GF-D8 (cell line): ENCODE measurements around the gene GIT2.
A peak's percentile ranks its signal among the peaks of the same experiment; 100 is the strongest.

Experiments
- DNase-seq: peaks from one replicate; lab custom pipeline; 2025; lab: John Stamatoyannopoulos, UW

Gene GIT2

DNA sequence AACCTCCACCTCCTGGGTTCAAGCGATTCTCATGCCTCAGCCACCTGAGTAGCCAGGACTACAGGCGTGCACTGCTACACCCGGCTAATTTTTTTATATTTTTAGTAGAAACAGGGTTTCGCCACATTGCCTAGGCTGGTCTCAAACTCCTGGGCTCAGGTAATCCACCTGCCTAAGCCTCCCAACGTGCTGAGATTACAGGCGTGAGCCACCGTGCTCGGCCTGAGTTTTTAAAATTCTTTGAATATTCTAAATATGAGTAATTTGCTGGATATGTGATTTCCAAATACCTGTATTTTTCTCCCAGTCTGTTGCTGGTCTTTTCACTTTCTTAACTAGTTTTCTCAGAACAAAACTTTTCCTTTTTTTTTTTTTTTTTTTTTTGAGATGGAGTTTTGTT lies 27.4 kb downstream of the GIT2 start:
- DNase-seq = no peak

DNA sequence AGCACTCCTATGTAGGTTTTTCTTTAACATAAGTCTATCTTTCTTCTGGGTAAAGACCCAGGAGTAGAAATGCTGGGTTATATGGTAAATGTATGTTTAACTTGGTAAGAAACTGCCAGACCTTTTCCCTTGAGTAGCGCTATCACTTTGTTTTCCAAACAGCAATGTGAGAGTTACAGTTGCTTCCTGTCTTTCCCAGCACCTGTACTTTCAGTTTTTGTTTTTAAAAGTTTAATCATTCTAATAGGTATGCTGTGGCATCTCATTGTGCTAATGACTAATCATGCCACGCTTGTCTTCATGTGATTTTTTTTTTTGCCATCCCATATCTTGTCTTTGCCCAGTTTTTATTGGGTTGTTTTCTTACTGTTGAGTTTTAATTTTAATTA lies 28.1 kb downstream of the GIT2 start:
- no peak for DNase-seq

DNA sequence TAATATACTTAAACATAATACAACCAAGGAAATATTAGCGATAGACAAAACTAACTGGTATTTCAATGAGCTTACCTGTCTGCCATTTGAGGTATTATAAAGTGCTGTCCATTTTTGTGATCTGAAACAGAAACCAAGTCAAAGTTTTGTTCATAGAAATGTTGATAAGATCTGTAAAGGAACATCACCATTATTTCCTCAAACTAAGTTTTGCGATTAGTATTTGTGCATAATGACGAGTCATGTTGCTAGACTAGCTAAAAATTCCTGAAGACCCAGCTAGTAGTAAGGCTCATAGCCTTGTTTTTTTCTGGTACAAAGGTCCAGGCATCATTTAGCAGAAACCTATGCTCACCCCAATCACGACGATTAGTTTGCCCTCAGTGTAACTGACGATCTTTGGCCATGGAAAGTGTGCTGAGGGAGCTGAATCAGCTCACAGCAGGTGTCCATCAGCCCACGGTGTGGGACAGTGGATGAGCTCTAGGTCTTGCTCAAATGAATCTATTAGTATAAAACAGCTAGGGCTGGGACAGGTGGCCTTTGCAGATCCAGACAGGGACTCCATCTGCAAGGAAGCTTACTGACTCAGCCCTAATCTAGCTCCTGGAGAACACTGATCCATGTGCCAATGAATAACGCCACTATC lies 28.7 kb downstream of the GIT2 start:
- DNase-seq = no peak

DNA sequence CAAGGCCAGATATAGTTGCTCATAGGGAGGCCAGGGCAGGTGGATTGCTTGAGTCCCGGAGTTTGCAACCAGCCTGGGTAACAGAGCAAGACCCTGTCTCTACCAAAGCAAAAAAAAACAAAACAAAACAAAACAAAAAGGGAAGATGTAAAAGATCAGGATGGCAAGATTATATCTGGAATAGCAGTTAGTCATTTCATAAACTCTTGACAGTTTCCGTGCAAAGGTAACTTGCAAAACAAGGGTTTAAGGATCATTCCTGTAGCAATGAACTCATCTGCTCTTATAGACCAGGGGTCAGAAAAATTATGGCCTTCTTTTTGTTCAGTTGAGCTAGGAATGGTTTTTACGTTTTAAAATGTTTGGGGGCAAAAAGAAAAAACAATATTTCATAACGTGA lies 29.6 kb downstream of the GIT2 start:
- no peak for DNase-seq

DNA sequence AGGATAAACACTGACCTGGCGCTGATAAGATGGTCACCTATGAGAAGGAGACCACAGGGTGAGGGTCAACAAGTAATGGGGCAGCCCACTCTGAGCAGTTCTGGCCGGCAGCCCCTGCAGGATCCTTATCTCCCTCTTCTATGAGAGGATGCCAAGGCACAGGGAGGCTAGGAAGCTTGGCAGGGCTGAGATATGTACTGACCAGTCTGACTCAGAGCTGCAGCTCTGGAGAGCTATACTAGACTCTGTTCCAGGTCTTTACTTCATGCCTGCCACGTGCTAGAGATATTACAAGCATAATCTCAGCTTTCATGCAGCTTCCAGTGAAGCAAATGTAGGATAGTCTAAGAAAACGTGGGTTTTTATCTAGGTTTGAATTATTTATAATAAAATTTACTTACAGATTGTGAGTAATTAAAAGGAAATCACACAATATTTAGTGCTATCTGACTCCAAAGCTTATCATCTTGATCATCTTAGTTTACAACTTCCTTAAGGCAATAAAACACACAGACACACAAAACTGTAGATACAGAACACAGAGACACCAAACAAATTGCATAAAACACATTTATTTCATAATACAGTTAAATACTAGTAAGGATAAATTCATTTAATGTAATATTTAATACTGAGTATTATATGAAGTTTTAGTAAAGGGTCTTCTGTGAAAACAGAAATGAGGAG lies 32.3 kb downstream of the GIT2 start:
- DNase-seq = no peak

DNA sequence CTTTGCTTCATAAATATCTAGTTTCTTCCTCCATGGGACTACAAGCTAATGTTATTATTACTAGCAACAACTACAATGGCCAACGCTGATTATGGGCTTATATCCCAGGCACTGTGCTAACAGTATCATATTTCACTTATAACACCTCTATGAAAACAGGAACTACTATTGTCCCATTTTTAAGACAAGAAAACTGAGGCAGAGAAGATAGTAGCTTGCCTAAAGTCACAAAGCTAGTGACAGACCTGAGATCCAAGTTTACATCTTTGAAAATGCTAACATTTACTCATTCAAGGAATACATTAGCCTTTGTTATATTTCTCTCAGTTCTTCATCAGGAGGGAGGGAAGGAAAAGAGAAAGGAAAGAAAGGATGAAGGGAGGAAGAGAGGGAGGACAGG lies 32.8 kb downstream of the GIT2 start:
- no peak for DNase-seq

DNA sequence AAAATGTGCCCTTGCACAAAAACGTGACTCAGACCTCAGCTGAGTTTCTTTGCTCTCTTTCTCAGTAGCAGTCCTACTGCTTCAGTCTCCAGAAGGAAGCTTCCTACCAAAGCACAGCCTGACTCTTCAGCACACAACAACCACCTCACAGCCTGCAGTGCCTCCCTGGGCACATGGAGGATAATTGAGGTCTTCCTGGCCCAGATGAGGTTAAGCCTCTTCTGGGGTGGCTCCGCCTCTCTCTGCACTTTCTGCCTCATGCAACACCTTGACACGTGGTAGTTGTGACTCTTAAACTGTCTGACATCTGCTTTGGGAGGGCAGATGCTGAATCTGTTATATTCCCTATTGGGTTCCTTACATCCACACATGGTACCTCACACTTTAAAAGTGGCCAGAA lies 33.8 kb downstream of the GIT2 start:
- no peak for DNase-seq

DNA sequence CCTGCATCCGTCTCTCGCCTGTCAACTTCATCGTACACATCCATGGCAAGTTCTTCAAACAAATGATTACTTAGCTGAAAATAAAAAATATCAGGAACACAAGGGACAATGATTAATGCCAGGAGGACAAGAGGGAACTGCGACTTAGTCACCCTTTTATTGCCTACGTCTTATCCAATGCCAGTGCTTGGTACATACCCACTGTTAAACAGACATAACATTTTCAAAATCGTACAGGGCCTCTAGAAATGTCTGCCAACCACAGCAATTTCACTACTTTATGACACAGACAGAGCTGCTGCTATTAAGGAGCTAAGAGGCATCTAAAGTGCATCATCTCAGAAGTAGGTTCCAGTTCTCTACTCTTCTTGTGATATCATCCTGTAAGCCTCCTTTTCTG lies 34.6 kb downstream of the GIT2 start:
- no peak for DNase-seq

DNA sequence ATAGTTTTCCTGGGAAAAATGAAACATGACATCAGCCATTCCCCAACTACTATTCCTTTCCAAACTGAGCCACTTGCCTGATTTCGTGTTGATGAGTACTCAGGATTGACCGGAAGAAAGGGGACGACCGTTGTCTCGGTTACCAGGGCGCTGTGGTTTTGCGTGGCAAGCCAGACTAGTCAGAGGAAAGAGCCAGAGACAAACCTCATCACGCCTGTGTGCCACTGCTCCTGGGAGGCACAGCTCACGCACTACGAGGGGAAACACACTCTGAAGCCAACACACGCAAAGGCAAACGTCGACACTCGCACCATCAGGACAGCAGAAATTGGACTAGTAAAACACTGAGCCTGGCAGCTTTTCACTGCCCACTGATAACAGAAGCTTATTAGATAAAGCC lies 35.0 kb downstream of the GIT2 start:
- no peak for DNase-seq

DNA sequence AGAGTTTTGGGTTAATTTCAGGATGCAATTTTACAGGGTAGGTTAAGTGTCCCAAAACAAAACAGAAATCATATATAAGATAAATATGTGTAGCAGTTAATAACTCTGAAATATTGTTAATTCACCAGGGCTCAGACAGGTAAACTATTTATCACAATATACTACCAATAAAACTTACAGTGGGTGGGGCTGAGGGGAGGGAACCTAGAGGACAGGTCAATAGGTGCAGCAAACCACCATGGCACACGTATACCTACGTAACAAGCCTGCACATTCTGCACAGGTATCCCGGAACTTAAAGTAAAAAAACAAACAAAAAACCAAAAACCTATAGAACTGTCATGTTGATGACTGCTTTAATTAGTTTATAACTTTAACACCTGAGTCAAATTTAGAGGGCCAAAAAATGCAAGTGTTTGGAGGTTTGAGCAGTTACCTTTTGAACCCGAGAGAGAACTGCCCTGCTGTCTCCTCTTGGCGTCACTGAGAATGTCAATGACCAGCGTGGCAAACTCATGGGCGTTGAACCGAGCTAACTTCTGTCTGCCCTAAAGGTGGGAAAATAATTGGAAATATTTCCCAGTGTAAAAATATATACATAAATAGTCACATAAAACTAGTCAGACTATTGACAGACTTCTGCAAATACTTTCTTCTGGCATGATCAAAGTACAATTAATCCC lies 36.6 kb downstream of the GIT2 start:
- no peak for DNase-seq

DNA sequence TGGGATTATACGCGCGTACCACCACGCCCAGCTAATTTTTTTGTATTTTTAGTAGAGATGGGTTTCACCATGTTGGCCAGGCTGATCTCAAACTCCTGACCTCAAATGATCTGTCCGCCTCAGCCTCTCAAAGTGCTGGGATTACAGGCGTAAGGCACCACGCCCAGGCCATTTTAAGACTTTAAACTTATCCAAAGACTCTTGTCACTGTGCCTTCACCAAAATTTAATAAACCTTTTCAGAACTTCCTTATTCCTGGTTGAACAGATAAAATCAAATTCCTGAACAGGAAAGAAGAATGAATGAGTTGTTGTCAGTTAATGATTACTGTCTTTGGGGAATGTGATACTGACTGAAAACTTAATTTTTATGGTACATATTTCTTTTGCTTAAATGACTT lies 37.8 kb downstream of the GIT2 start:
- DNase-seq = no peak

DNA sequence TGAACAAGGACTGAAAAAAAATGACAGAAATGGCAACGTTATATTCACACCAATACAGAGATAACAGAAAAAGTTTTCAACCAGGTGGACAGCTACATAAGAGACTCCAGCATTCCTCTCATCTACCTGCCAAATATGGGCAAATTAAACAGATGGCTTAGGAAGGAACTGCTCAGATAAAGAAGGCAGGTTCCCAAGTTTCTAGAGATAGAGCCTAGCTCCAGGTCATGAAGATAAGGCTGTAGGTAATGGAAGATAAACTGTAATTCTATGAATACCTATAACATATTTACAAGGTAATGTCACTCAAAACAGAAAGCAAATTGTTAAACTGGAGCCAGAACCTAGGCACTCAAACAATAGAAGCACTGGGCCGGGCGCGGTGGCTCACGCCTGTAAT lies 42.5 kb downstream of the GIT2 start:
- DNase-seq = no peak

DNA sequence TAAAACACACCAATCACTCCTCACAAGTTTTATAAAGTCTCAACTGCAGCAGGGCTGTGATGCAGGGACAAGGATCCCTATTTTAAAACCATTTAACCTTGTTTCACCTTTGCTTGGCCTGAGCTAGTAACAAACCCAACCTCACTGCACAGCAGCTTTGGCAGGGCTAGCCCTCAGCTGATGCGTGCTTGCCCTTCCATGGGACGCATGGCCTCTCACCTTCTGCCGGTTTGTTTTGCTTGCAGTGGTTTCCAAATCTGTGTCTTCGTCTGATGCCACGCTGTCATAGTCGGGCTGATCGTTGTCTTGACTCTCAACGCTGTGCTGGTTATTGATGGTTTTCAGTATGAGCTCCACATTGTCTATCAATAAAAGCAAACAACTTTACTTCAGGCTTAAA lies 43.3 kb downstream of the GIT2 start:
- no peak for DNase-seq

DNA sequence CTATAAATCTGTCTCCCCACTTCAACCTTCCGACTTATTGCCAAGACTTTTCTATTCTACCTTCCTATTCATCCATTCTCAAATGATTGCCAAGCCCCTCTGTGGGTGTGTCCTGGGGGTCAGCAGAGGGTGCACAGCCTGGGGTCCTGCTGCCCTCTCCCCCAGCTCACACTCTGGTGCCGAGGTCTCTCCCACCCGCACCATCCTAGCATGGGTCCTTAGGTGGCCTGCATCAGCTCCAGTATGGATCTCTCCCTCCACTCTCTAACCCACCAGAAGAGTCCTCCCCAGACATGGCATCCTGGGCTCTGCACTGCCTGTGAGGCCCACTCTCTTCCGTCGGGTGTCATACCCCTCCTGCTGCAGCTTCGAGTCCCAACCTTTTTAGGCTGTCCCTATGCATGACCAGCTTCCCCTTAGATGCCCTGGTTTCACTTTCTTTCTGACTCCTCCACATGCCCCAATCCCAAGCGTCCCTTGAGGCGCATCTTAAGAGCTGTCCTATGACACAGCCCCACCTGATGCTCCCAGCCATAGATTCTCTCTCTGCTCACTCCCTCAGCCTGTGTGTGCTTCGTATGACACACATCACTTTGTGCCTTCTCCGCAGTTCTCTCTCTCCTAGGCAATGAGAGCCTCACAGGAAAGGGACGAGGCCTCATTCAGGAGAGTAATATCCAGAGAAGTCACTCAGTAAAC lies 43.9 kb downstream of the GIT2 start:
- no peak for DNase-seq

DNA sequence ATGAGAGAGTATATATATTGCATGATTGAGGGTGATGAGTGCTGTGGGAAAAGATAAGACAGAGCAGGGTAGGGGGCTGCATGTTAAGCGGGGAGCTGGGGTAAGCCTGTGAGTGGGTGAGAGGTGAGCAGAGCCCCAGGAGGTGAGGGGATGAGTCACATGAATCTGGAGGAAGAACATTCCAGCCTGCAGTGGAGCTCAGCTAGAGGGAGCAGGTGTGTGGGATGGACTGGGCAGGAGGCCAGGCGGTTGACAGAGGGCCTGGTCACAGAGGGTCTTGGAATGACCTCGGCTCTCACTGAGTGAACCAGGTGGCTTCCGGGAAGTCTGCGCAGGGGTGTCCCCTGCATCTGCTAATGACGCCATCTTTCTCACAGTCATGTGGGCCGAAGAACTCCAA lies 44.4 kb downstream of the GIT2 start:
- DNase-seq = no peak

DNA sequence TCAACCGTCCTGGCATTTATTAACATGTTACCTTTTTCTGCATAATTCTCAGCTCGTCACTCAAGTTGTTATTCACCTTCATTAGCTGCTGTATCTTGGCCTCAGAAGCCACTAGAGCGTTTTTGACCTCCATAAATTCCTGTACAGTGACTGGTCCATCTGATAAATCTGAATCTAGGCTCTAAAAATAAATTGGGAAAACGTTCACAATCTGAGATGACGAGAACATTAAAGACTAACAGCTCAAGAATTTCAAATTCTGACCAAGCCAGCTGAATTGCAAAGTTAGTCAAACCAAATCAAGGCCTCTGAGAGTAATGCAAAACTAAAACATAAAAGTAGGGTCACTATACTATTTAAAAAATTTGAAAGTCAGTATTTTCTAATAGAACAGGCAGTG lies 45.0 kb downstream of the GIT2 start:
- no peak for DNase-seq

DNA sequence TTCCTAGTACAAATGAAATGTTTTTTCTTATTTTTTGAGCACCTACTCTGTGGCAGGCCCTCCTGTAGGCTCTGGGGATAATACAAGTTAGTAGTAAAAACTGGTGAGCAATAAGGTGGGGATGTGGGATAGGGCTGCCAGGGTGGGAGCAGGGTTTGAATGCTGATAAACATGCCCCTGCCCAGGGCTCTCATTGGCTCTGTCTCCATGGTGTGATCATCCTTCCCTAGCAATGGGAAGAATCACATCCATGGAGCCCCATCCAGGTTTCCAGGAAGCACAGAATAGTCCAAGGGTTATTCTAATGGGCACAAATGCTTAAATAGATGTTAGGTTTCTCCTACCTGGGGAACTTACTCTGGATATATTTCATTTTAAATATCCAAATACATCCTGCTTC lies 45.5 kb downstream of the GIT2 start:
- no peak for DNase-seq

DNA sequence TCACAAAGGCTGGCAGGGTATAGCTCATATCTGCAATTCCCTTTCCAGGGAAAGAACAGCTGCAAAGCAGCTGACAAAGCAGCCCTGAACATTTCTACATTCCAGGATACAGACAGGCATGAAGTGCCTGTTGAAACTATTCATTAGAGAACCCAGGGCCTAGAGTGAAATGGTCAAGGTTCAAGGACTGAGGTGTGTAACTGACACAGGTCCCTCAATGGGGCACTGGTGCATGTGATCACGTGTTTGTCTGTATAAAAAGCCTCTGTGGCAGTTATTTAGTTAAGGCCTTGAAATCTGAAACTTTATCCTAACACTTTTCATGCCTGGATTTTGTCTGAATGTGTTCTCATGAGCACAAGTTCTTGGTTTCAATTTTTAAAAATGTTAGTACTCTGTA lies 47.1 kb downstream of the GIT2 start:
- DNase-seq = no peak

DNA sequence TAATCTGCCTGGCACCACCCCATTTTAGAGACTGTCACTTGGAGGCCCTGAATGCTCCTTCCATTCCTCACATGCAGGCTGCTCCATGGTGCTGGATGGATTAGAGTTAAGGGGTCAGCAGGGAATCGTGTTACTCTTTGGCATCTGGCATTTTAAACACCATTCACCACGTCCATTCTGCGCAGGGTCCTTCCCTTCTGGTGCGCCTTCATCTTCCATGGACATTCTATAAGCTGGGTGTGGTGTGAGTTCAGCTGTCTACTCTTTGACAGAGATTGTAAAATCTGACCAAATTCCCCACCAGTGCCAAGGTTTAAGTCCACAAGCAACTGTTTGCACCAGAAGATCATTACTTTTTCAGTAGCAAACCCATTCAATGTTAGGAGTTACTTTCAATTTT lies 47.8 kb downstream of the GIT2 start:
- no peak for DNase-seq

DNA sequence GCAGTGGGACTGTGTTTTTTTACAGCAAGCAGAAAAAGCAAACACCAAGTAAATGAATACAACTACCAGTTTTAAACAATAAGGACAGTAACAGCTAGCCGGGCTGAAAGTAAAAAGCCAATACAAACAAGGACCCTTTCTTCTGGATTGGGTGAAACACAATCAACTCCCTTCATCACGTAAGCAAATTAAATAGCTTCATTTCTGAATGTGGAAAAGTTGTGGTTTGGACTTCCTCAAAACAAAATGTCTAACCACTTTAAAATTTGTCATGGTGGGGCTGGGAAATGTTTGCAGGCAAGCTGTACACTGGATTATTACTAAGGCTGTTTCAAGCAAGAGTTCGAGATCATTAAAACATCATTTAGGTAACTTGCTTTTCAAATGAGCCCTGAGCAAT lies 48.6 kb downstream of the GIT2 start:
- DNase-seq = peak; percentile 9

DNA sequence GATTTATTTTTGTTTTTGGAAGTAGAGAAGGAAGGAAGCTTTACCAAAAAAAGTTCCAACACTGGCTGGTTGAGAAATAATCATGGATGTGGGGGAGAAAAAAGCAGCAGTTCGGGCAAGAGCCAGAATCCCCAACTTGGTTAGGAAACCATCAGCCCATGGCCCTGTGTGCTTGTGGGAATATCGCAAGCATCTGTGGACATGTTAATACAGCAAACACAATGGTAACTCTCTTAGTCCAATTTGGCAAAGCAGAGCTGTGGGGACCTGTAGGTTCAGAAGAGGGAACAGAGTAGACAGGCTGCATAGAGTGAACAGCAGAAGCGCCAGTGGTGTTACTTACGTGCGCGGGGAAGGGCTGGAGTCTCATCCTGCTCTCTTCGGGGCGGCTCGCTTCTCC lies 49.3 kb downstream of the GIT2 start:
- DNase-seq = no peak

DNA sequence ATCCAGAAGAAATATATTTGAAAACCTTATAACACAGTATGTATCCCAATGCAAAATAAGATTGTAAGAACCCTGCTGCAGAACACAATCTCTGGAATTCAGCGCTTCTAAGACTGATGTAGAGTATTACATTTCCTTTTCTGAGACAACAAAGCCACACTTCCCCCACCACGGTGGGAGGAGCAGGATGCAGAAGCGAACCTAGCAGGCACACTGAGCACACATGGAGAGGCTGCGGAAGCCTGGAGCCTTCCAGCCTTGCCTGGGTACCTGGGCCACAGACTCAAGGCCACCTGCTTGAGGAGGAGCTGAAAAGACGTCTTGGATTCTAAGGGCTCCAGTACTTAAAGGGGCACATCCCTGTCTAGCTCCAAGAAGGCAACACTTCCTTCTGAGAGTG lies 49.7 kb downstream of the GIT2 start:
- no peak for DNase-seq
